WI38 (cell line): ENCODE data around the gene OR51E1.

Source experiments
- H3K4me3 ChIP-seq: 2 replicates; pipeline ENCODE4 v1.5.1; 2011; ENCODE audit warnings: low read depth, mild to moderate bottlenecking, control low read depth, low read length
- TF ChIP-seq, protein P1 (sequence below): IDR thresholded peaks from 2 replicates; pipeline ENCODE4 v1.5.1; 2012; ENCODE audit warnings: low read depth, mild to moderate bottlenecking, control low read depth, low read length

The OR51E1 gene

DNA sequence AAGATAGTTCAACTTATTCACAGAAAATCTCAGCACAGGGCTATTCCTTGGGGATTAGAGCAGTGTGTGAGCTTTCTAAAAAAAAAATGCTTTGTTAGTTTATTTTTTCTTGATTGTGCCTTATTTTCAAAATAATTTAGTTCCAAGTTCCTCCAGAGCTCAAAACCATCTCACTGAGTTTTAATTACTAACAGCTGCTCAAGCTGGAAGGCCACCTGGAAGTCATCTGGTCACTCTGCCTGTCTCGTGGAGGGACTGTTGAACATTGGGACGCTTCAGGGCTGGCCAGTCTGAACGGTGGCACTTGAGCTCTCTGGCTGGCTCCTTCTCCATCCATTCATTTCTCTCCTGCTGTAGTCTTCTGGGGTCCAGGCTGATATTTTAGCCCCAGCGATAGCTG, 4.0 kb downstream of the OR51E1 start:
- TF ChIP-seq, protein P1, sequence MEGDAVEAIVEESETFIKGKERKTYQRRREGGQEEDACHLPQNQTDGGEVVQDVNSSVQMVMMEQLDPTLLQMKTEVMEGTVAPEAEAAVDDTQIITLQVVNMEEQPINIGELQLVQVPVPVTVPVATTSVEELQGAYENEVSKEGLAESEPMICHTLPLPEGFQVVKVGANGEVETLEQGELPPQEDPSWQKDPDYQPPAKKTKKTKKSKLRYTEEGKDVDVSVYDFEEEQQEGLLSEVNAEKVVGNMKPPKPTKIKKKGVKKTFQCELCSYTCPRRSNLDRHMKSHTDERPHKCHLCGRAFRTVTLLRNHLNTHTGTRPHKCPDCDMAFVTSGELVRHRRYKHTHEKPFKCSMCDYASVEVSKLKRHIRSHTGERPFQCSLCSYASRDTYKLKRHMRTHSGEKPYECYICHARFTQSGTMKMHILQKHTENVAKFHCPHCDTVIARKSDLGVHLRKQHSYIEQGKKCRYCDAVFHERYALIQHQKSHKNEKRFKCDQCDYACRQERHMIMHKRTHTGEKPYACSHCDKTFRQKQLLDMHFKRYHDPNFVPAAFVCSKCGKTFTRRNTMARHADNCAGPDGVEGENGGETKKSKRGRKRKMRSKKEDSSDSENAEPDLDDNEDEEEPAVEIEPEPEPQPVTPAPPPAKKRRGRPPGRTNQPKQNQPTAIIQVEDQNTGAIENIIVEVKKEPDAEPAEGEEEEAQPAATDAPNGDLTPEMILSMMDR = no peak

DNA sequence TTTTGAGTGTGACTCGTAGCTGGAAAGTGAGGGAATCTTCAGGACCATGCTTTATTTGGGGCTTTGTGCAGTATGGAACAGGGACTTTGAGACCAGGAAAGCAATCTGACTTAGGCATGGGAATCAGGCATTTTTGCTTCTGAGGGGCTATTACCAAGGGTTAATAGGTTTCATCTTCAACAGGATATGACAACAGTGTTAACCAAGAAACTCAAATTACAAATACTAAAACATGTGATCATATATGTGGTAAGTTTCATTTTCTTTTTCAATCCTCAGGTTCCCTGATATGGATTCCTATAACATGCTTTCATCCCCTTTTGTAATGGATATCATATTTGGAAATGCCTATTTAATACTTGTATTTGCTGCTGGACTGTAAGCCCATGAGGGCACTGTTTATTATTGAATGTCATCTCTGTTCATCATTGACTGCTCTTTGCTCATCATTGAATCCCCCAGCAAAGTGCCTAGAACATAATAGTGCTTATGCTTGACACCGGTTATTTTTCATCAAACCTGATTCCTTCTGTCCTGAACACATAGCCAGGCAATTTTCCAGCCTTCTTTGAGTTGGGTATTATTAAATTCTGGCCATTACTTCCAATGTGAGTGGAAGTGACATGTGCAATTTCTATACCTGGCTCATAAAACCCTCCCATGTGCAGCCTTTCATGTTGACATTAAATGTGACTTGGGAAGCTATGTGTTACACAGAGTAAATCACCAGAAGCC, 11.0 kb downstream of the OR51E1 start:
- no peak overlapping the region for H3K4me3 ChIP-seq
- TF ChIP-seq, protein P1 = no peak

More for the DNA sequence above, 4.0 kb downstream of the OR51E1 start:
- H3K4me3 ChIP-seq = no peak overlapping the region

DNA sequence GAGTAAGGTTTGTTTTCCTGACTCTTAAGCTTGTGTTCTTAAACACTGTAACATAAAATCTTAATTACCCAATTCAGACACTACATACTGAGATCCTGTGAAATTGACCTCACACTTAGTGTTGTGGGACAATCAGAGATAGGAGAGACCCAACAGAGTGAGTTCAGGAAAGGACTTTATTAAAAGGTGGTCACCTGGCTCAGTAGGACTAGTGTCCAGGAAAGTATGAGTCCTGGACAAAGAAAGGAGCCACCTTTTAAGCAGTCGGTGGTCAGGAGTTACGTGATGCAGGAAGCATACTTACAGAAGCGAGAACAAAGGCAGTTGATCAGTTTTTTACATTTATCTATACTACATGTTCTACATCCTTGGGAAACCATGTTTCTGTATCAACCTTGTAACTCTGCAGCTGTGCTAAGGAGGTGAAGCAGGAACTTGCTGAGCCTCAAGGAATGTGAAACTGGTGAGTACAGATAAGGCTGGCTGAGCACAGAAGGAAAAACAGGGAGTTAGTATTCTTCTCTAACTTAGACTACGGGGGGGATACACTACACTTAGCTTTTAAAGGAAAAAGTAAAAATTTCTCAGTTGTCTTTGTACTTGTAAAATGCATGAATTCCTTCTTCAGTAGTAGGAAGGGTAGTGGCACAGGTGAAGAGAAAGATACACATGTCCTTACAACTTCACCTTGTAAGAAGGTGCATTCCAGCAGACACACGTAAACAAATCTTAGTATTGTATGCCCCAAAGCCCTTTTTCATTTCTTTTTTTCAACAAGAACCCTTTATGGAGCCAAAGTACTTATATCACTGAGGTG, 15.1 kb downstream of the OR51E1 start:
- TF ChIP-seq, protein P1 = no peak
- H3K4me3 ChIP-seq = no peak overlapping the region

DNA sequence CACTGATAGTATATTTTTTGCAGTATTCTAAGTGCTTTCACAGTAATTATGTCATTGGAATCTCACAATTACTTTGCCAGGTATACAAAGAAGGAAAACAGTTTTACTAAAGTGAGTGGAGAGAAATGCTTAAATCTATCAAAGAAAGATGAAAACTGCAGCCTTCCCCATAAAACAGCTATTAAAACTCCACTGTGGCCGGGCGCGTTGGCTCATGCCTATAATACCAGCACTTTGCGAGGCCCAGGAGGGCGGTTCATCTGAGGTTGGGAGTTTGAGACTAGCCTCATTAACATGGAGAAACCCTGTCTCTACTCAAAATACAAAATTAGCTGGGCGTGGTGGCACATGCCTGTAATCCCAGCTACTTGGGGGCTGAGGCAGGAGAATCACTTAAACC, 19.1 kb downstream of the OR51E1 start:
- TF ChIP-seq, protein P1 = no peak
- no peak overlapping the region for H3K4me3 ChIP-seq

DNA sequence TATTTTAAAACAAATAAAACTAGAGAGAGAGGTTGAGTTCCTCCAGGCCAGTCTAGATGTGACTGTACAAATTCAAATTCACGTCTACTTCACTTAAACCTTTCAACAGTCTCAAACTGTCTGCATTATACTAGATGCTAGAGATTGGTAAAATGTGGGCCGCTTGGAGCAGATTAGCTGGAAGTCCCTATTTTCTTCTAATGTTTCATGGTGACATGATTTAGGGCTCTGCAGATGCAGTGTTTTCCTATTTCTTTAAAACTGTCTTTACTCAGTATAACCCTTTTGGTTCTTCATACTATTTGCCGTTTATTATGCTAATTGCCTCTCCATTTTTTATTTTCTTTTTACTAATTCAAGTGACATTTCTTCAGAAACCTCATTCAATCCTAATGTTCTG, 20.4 kb downstream of the OR51E1 start:
- TF ChIP-seq, protein P1 = no peak
- no peak overlapping the region for H3K4me3 ChIP-seq

DNA sequence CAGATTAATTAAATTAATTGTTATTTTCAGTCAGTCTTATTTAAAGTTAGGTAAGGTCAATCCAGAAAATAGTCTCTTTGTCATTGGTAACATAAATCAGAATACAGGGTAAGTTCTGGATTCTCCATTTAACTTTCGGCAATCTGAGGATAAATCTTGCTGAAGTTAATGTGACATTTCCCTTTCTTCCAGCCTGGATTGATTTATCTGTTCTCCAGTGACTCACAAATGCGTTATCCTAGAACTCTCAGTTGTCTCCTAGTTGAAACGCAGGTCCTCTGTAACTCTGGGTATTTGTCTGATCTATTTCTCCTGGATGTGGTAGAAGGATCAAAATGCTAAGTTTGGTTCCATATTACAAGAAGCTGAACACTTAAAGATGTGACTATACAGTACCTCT, 21.0 kb downstream of the OR51E1 start:
- H3K4me3 ChIP-seq = no peak overlapping the region
- TF ChIP-seq, protein P1 = no peak

DNA sequence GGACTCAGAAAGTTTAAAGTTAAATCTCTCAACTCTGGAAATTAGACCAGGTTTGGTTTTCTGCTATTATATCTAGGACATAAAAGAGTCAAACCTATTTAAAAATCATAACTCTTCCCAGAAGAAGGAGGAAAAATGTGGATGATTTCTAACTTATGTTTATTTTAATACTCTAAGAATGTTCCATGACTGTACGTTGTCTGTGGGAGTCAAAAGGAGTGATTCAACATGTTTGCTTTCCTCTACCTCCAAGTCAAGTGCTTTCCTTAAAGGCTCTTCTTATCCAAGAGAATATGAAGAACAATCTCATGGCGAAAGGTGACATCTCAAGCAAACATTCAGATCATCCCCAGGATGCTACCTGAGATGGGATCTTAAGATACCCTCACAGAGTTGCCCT, 21.6 kb downstream of the OR51E1 start:
- no peak overlapping the region for H3K4me3 ChIP-seq
- TF ChIP-seq, protein P1 = no peak
